Activated CD4-positive, alpha-beta T cell treated with anti-CD3 and anti-CD28 coated beads, Interleukin-2, amount 50 U/mL, for 1 hour (primary cell): ENCODE results near the gene CLIC4.
"Not testable (repeated sequence)": the region's sequence is repeated elsewhere in the genome, so short reads cannot be mapped to it uniquely, and the experiment has no call there.

Experiments used
- DNase-seq: peaks from one replicate; pipeline ENCODE4 v3.0.0-alpha.2; 2020

CLIC4 gene

GRCh38 chr1:24720152-24720551 lies 25.1 kb upstream of the CLIC4 start:
- DNase-seq: no peak

- no peak for DNase-seq
These were observed 23.7 kb upstream of the CLIC4 start for GRCh38 chr1:24721533-24721932.

- DNase-seq: not testable (repeated sequence)
These were observed 22.9 kb upstream of the CLIC4 start for GRCh38 chr1:24722073-24723035.

- no peak for DNase-seq
These were observed 20.7 kb upstream of the CLIC4 start for GRCh38 chr1:24724345-24725208.

GRCh38 chr1:24725209-24725651 lies 20.0 kb upstream of the CLIC4 start:
- DNase-seq: no peak

GRCh38 chr1:24726741-24727140 lies 18.5 kb upstream of the CLIC4 start:
- DNase-seq: no peak

- DNase-seq: no peak
These were observed 17.6 kb upstream of the CLIC4 start for GRCh38 chr1:24727501-24728216.

- no peak for DNase-seq
These were observed 16.3 kb upstream of the CLIC4 start for GRCh38 chr1:24728982-24729381.

- DNase-seq: no peak
These were observed 12.9 kb upstream of the CLIC4 start for GRCh38 chr1:24732186-24732885.

GRCh38 chr1:24733342-24733741 lies 11.9 kb upstream of the CLIC4 start:
- DNase-seq: not testable (repeated sequence)

- DNase-seq: no peak
These were observed 10.1 kb upstream of the CLIC4 start for GRCh38 chr1:24735156-24735508.

GRCh38 chr1:24735509-24736375 lies 9.5 kb upstream of the CLIC4 start:
- DNase-seq: no peak

GRCh38 chr1:24737368-24738117 lies 7.7 kb upstream of the CLIC4 start:
- no peak for DNase-seq

- no peak for DNase-seq
These were observed 6.0 kb upstream of the CLIC4 start for GRCh38 chr1:24739241-24739640.

GRCh38 chr1:24742090-24742938 lies 2.9 kb upstream of the CLIC4 start:
- DNase-seq: no peak

GRCh38 chr1:24743404-24744211 lies 1.6 kb upstream of the CLIC4 start:
- DNase-seq: no peak

- no peak for DNase-seq
These were observed 615 bp downstream of the CLIC4 start for GRCh38 chr1:24745711-24746413.
